Keratinocyte (primary cell): ENCODE data around the gene PTBP2. TPM values are rescaled to one million over a fixed set of nuclear protein-coding genes. Genes with fewer than 3 reads are reported as not detected.
A peak's percentile ranks its signal among the peaks of the same experiment; 100 is the strongest.

ENCODE experiments used
- DNase-seq: peaks from one replicate; pipeline ENCODE4 v3.0.0-alpha.2; 2011; ENCODE audit warnings: low read depth, missing footprints, low spot score
- FAIRE-seq: peaks from 2 replicates; lab custom pipeline; 2011; peaks lifted over from hg19 to GRCh38; lab: Jason Lieb, UNC
- H2AFZ ChIP-seq: 2 replicates; pipeline ENCODE4 v1.6.0; 2012; ENCODE audit warnings: low read length, control low read depth, inconsistent platforms; ENCODE audit not compliant: control insufficient read depth
- H3K27ac ChIP-seq: 2 replicates; pipeline ENCODE4 v1.5.1; 2011; ENCODE audit warnings: low read length; ENCODE audit not compliant: control insufficient read depth, insufficient read depth
- H3K27me3 ChIP-seq: 3 replicates; pipeline ENCODE4 v1.6.0; 2011; ENCODE audit warnings: low read length; ENCODE audit not compliant: control insufficient read depth, insufficient read depth; ENCODE audit errors: extremely low read depth
- H3K36me3 ChIP-seq, 2 experiments: 2 replicates in 1 of 2; 3 replicates in 1 of 2; pipeline ENCODE4 v1.5.1; 2011; ENCODE audit warnings: low read length in 2 of 2, mild to moderate bottlenecking in 1 of 2; ENCODE audit not compliant: control insufficient read depth in 2 of 2, insufficient read depth in 2 of 2; ENCODE audit errors: extremely low read depth in 1 of 2
- H3K4me1 ChIP-seq: 3 replicates; pipeline ENCODE4 v1.5.1; 2011; ENCODE audit warnings: low read length; ENCODE audit not compliant: control insufficient read depth, insufficient read depth; ENCODE audit errors: extremely low read depth
- H3K4me2 ChIP-seq: 3 replicates; pipeline ENCODE4 v1.6.0; 2011; ENCODE audit warnings: low read depth, low read length; ENCODE audit not compliant: control insufficient read depth, insufficient read depth; ENCODE audit errors: extremely low read depth
- H3K4me3 ChIP-seq, 3 experiments: fragments of 200-600 bp in 1 of 3; sonication (generic) in 1 of 3; 2 replicates in 2 of 3; 3 replicates in 1 of 3; pipeline ENCODE4 v1.5.1; 2011 to 2016; ENCODE audit warnings: low read length in 3 of 3, mild to moderate bottlenecking in 3 of 3, control low read depth in 2 of 3, inconsistent platforms in 1 of 3, low read depth in 1 of 3, mixed read lengths in 1 of 3, mixed run types in 1 of 3, moderate library complexity in 1 of 3; ENCODE audit not compliant: control insufficient read depth in 2 of 3, insufficient read depth in 2 of 3; ENCODE audit errors: extremely low read depth in 1 of 3
- H3K79me2 ChIP-seq: 2 replicates; pipeline ENCODE4 v1.6.0; 2012; ENCODE audit warnings: low read length; ENCODE audit not compliant: control insufficient read depth, insufficient read depth
- H3K9ac ChIP-seq: 3 replicates; pipeline ENCODE4 v1.6.0; 2011; ENCODE audit warnings: low read length; ENCODE audit not compliant: control insufficient read depth, insufficient read depth; ENCODE audit errors: extremely low read depth
- H3K9me1 ChIP-seq: 3 replicates; pipeline ENCODE4 v1.6.0; 2011; ENCODE audit warnings: low read length; ENCODE audit not compliant: control insufficient read depth, insufficient read depth; ENCODE audit errors: extremely low read depth
- H3K9me3 ChIP-seq: 2 replicates; pipeline ENCODE4 v1.5.1; 2012; ENCODE audit warnings: low read depth, low read length; ENCODE audit not compliant: control insufficient read depth
- H4K20me1 ChIP-seq: 3 replicates; pipeline ENCODE4 v1.6.0; 2011; ENCODE audit warnings: low read length; ENCODE audit not compliant: control insufficient read depth, insufficient read depth; ENCODE audit errors: extremely low read depth
- EZH2 ChIP-seq: IDR thresholded peaks from one replicate; pipeline ENCODE4 v1.6.1; 2012; ENCODE audit warnings: inconsistent platforms, mild to moderate bottlenecking, low read length, moderate library complexity
- dilution Hi-C: fragments of 300-500 bp; cut with MboI; formaldehyde crosslinking; loops from one replicate; pipeline ENCODE4 v1.7.0; 2020; ENCODE audit warnings: low sequenced_read_pairs; ENCODE audit not compliant: extremely low pct_ligation_motif_present
- polyA plus RNA-seq, 5 experiments: library from polyadenylated mRNA; depleted of rRNA in 3 of 5; stranded (reverse) in 3 of 5; stranded (forward) in 1 of 5; unstranded in 1 of 5; fragments of >200 nt; gene quantifications; 1 replicate in 1 of 5; 2 replicates in 3 of 5; 3 replicates in 1 of 5; pipeline versions ENCODE4 v1.2.1 to v1.2.3, GENCODE V29; 2011 to 2012; ENCODE audit warnings: missing spikeins in 2 of 5, low read depth in 1 of 5, low replicate concordance in 1 of 5
- TF ChIP-seq, protein P1 (sequence below), 3 experiments: IDR thresholded peaks in 1 of 3; conservative IDR thresholded peaks in 1 of 3; optimal IDR thresholded peaks in 1 of 3; 2 replicates in 2 of 3; 3 replicates in 1 of 3; pipeline versions ENCODE3 to v1.5.1; 2011; ENCODE audit warnings: low read length in 3 of 3, mild to moderate bottlenecking in 3 of 3, moderate library complexity in 2 of 3, control low read depth in 1 of 3, inconsistent platforms in 1 of 3; ENCODE audit not compliant: insufficient read depth in 2 of 3; ENCODE audit errors: extremely low read depth in 1 of 3

The PTBP2 gene
- polyA plus RNA-seq, 1 donor (not counting 4 experiments of a cell fraction or from before 2014, with no cell fraction given), result 9.5 TPM

DNA sequence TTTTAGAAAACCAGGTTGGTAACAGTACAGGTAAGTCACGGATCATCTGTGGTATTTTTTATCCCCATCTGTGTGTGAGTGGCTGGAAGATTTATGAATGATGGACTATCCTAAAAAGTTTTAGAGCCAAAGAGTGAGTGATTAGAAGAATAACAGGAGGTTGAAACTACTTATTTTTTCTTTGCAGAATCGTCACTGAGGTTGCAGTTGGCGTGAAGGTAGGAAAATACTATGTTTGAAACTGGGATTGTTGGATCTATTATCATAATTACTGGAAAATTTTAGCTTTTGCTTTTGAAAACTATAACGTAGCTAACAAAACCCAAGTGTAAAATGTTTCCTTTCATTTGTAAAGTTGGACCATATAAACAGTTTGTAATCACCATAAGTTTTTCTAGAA lies 1.8 kb downstream of the PTBP2 start:
- Histone ChIP-seq H3K9me3 (no peaks in the 10 kb centered on the region), H3K9me1 (no peaks in the 10 kb centered on the region), H3K27ac (no peak overlapping the region), H3K4me1 (peaks cover 6% of the 10 kb centered on the region), H3K36me3 (peaks cover 0 to 1% of the 10 kb centered on the region in 2 experiments), H3K27me3 (no peaks in the 10 kb centered on the region), H3K4me2 (peak overlapping the region; percentile 87), H3K4me3 (peak overlapping the region in 2 of 3 experiments; percentile 68 to 98), H2AFZ (no peak overlapping the region), H4K20me1 (no peaks in the 10 kb centered on the region), H3K9ac (peak overlapping the region; percentile 90), H3K79me2 (peaks cover 59% of the 10 kb centered on the region)
- DNase-seq (no peak), FAIRE-seq (no peak)
- no peak for TF ChIP-seq EZH2
- TF ChIP-seq, protein P1, sequence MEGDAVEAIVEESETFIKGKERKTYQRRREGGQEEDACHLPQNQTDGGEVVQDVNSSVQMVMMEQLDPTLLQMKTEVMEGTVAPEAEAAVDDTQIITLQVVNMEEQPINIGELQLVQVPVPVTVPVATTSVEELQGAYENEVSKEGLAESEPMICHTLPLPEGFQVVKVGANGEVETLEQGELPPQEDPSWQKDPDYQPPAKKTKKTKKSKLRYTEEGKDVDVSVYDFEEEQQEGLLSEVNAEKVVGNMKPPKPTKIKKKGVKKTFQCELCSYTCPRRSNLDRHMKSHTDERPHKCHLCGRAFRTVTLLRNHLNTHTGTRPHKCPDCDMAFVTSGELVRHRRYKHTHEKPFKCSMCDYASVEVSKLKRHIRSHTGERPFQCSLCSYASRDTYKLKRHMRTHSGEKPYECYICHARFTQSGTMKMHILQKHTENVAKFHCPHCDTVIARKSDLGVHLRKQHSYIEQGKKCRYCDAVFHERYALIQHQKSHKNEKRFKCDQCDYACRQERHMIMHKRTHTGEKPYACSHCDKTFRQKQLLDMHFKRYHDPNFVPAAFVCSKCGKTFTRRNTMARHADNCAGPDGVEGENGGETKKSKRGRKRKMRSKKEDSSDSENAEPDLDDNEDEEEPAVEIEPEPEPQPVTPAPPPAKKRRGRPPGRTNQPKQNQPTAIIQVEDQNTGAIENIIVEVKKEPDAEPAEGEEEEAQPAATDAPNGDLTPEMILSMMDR (optimal IDR thresholded peaks at IDR 0.05 in 1 of 3, IDR thresholded peaks at IDR 0.05 in 1 of 3, conservative IDR thresholded peaks at IDR 0.05 in 1 of 3; ENCODE audit: extremely low read depth in 1 of 3, insufficient read depth in 2 of 3, low read length in 3 of 3), result no peak
- dilution Hi-C loops, result no loop called here

DNA sequence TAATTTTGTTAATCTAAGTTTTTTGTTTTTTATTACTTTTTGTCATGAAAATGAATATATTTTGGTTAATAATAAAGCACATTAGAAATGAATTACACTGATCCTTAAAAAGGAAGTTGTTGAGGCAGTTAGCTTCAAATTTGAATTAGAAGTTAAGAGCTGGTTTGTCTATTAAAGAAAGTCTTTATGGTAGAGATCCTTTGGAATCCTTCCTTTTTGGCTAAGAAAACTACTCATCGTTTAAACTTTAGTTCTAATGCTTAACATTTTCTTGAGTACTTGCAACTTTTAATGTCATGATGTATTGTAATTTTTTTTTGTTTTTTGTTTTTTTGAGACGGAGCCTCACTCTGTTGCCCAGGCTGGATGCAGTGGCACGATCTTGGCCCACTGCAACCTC lies 2.4 kb downstream of the PTBP2 start:
- Histone ChIP-seq H3K9ac (no peak overlapping the region), H3K27ac (no peak overlapping the region), H3K4me2 (no peak overlapping the region)

More for the DNA sequence above, 2.4 kb downstream of the PTBP2 start:
- dilution Hi-C loops, result no loop called here
- Histone ChIP-seq H3K27me3 (no peaks in the 10 kb centered on the region), H3K9me1 (no peaks in the 10 kb centered on the region), H2AFZ (no peak overlapping the region), H3K9me3 (no peaks in the 10 kb centered on the region), H3K36me3 (peaks cover 0 to 1% of the 10 kb centered on the region in 2 experiments), H3K79me2 (peaks cover 63% of the 10 kb centered on the region), H3K4me3 (no peak overlapping the region), H3K4me1 (peaks cover 6% of the 10 kb centered on the region), H4K20me1 (no peaks in the 10 kb centered on the region)
- no peak for TF ChIP-seq EZH2
- TF ChIP-seq, protein P1 (optimal IDR thresholded peaks at IDR 0.05 in 1 of 3, IDR thresholded peaks at IDR 0.05 in 1 of 3, conservative IDR thresholded peaks at IDR 0.05 in 1 of 3; ENCODE audit: extremely low read depth in 1 of 3, insufficient read depth in 2 of 3, low read length in 3 of 3), result no peak
- FAIRE-seq, result no peak
- no peak for DNase-seq
